ENCODE data around the gene XYLT2.

Gene XYLT2

GRCh38 chr17:50301891-50302584 is 43.9 kb upstream of the XYLT2 start:
- DNase-seq (ENCODE audit: low read depth in 1 of 2, low spot score in 1 of 2) = peak; percentile 86 to 92
- no peaks in the 10 kb centered on the region for H3K27me3 ChIP-seq (ENCODE audit: insufficient read depth, poor library complexity, severe bottlenecking)
- TF ChIP-seq CTCF (IDR thresholded peaks at IDR 0.05; ENCODE audit: insufficient read depth, low read length) = no peak
- H3K4me3 ChIP-seq (replicated peaks; ENCODE audit: insufficient read depth, low read length) = no peak overlapping the region
- peak overlapping the region; percentile 62 for H3K27ac ChIP-seq (replicated peaks)

DNA sequence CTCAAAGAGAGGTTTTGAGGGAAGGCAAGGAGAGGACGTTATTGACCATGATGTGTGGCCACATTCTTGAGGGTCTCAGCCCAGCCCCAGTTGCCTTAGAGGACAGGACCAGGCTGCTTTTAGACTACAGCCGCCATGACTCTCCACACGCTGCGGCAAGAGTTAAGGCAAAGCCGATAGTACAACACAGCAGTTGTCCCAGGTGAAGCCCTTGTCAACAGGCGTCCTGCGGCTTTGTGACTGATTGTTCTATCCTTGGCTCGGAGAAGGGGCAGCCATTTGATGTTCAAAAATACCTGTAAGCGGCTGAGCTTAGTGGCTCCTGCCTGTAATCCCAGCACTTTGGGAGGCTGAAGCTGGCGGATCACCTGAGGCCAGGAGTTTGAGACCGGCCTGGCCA is 42.9 kb upstream of the XYLT2 start:
- H3K27ac ChIP-seq (replicated peaks) = no peak overlapping the region; the same call in 1 of the 2 replicates
- no peaks in the 10 kb centered on the region for H3K27me3 ChIP-seq (ENCODE audit: insufficient read depth, poor library complexity, severe bottlenecking)
- TF ChIP-seq SPI1 (IDR thresholded peaks at IDR 0.05; ENCODE audit: borderline replicate concordance, low read depth) = no peak
- TF ChIP-seq GABPA (IDR thresholded peaks at IDR 0.05; ENCODE audit: low read depth) = no peak
- TF ChIP-seq CTCF (IDR thresholded peaks at IDR 0.05; ENCODE audit: insufficient read depth, low read length) = no peak
- no peak for TF ChIP-seq POLR2AphosphoS5 (IDR thresholded peaks at IDR 0.05; ENCODE audit: low read depth)
- no peak for TF ChIP-seq REST (IDR thresholded peaks at IDR 0.05; ENCODE audit: insufficient replicate concordance, low read depth)
- H3K4me3 ChIP-seq (replicated peaks; ENCODE audit: insufficient read depth, low read length) = no peak overlapping the region
- no peak for DNase-seq (ENCODE audit: low read depth in 1 of 2, low spot score in 1 of 2)

- Histone ChIP-seq H3K4me3 (replicated peaks; ENCODE audit: insufficient read depth, low read length) (no peak overlapping the region), H3K27me3 (ENCODE audit: insufficient read depth, poor library complexity, severe bottlenecking) (no peaks in the 10 kb centered on the region), H3K27ac (replicated peaks) (no peak overlapping the region)
- DNase-seq (ENCODE audit: low read depth in 1 of 2, low spot score in 1 of 2) = no peak
- TF ChIP-seq POLR2AphosphoS5 (IDR thresholded peaks at IDR 0.05; ENCODE audit: low read depth) (no peak), SPI1 (IDR thresholded peaks at IDR 0.05; ENCODE audit: borderline replicate concordance, low read depth) (no peak), CTCF (IDR thresholded peaks at IDR 0.05; ENCODE audit: insufficient read depth, low read length) (no peak), REST (IDR thresholded peaks at IDR 0.05; ENCODE audit: insufficient replicate concordance, low read depth) (no peak), GABPA (IDR thresholded peaks at IDR 0.05; ENCODE audit: low read depth) (no peak)
Measured at GRCh38 chr17:50303596-50303995, 42.3 kb upstream of the XYLT2 start.

Measured in HL-60 (cell line).